ENCODE results near the gene ERLIN1.

Gene ERLIN1

GRCh38 chr10:100101192-100102076 lies 84.4 kb downstream of the ERLIN1 start:
- H3K27me3 ChIP-seq (ENCODE audit: control insufficient read depth, insufficient read depth, low read length), result no peaks in the 10 kb centered on the region
- H3K9ac ChIP-seq (ENCODE audit: low read length), result no peak overlapping the region
- H3K9me3 ChIP-seq (ENCODE audit: control insufficient read depth, low read depth, low read length), result no peaks in the 10 kb centered on the region
- H3K36me3 ChIP-seq (ENCODE audit: control insufficient read depth, low read depth, low read length), result no peaks in the 10 kb centered on the region
- no peak overlapping the region for H3K4me3 ChIP-seq (ENCODE audit: low read length)
- H3K4me1 ChIP-seq (ENCODE audit: control insufficient read depth, low read depth, low read length), result no peaks in the 10 kb centered on the region
- no peak overlapping the region for H3K27ac ChIP-seq (ENCODE audit: low read length)

- H3K4me1 ChIP-seq (ENCODE audit: control insufficient read depth, low read depth, low read length), result no peaks in the 10 kb centered on the region
- no peak overlapping the region for H3K27ac ChIP-seq (ENCODE audit: low read length)
- H3K9me3 ChIP-seq (ENCODE audit: control insufficient read depth, low read depth, low read length), result no peaks in the 10 kb centered on the region
- no peak overlapping the region for H3K9ac ChIP-seq (ENCODE audit: low read length)
- H3K36me3 ChIP-seq (ENCODE audit: control insufficient read depth, low read depth, low read length), result no peaks in the 10 kb centered on the region
- H3K27me3 ChIP-seq (ENCODE audit: control insufficient read depth, insufficient read depth, low read length), result no peaks in the 10 kb centered on the region
- H3K4me3 ChIP-seq (ENCODE audit: low read length), result no peak overlapping the region
Measured at GRCh38 chr10:100100651-100101184, 85.1 kb downstream of the ERLIN1 start.
